ENCODE results near the gene GALNT6. TPM values are rescaled to one million over a fixed set of nuclear protein-coding genes. Genes with fewer than 3 reads are reported as not detected.

GALNT6 gene
- total RNA-seq, 3 donors from 2014 or later, result 10.7 to 20.6 (median 17.9) TPM

DNA sequence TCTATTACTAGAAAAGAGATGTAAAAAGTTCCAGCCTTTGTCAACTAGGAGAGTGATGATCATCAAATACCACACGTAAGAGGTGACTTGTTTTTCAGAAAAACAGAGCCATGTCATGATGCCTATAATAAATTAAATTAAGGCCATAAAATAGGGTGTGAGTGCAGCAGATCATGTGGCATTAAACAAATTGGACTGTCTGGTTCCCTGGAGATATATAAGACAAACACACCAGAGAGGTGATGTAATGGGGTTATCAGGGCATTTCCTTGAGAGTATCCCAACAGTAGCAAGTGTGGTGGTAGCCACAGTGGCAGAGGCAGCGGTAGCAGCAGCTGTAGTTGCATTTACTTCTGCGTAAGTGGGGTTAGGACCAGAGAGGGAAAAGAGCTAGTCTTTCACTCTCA, 14.6 kb upstream of the GALNT6 start:
- intact Hi-C loops (cut with DNase I, micrococcal nuclease), result no loop called here
- Histone ChIP-seq H3K36me3 (ENCODE audit: low read depth) (no peaks in the 10 kb centered on the region), H3K4me1 (ENCODE audit: low read depth) (peaks cover 17% of the 10 kb centered on the region), H3K4me3 (no peak overlapping the region), H3K9me3 (no peaks in the 10 kb centered on the region)
- TF ChIP-seq, protein P1, sequence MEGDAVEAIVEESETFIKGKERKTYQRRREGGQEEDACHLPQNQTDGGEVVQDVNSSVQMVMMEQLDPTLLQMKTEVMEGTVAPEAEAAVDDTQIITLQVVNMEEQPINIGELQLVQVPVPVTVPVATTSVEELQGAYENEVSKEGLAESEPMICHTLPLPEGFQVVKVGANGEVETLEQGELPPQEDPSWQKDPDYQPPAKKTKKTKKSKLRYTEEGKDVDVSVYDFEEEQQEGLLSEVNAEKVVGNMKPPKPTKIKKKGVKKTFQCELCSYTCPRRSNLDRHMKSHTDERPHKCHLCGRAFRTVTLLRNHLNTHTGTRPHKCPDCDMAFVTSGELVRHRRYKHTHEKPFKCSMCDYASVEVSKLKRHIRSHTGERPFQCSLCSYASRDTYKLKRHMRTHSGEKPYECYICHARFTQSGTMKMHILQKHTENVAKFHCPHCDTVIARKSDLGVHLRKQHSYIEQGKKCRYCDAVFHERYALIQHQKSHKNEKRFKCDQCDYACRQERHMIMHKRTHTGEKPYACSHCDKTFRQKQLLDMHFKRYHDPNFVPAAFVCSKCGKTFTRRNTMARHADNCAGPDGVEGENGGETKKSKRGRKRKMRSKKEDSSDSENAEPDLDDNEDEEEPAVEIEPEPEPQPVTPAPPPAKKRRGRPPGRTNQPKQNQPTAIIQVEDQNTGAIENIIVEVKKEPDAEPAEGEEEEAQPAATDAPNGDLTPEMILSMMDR (IDR thresholded peaks at IDR 0.05), result no peak
- ATAC-seq (peak; percentile 90), DNase-seq (no peak)

DNA sequence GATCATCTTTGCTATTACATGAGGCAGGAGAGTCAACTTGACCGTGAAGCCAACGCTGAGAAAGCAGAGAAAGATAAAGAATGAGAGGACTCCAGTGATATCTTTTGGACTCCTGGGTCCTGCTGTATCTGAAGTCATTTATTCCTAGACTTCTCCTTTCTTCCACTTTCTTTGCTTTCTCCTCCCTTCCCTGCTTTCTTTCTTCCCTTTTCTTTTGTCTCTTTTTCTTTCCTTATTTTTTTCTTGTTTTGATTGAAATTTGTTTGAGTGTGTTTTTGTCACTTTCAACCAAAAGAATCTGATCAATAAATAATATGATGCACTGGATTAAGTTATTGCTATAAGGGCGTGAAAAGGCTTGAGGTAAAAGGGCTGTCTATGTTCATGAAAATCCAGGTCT, 13.4 kb upstream of the GALNT6 start:
- intact Hi-C loops (cut with DNase I, micrococcal nuclease), result no loop called here
- peaks cover 25% of the 10 kb centered on the region for H3K4me1 ChIP-seq (ENCODE audit: low read depth)
- ATAC-seq (no peak), DNase-seq (no peak)
- TF ChIP-seq, protein P1 (IDR thresholded peaks at IDR 0.05), result no peak
- no peak overlapping the region for H3K4me3 ChIP-seq
- H3K9me3 ChIP-seq, result no peaks in the 10 kb centered on the region
- H3K36me3 ChIP-seq (ENCODE audit: low read depth), result no peaks in the 10 kb centered on the region

DNA sequence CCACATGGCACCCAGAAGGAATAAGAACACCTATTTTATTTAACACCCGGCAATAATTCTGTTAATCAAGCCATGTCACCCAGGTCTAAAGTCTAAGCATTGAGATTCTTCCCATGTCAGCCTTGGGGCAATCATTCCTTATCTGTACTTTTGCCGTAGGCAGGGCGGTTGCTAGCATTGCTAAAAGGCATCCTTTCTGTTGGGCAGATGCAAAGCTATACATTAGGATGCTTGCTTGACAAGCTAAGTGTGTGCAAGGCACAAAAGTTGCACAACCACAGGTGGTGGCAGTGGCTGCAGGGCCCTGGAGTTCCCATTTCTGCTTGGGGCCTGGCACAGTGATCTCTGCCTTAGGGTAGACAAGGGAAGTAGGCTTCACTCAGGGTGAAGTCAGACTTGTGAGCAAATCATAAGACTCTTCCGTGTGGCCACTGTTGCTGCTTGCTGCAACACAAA, 12.5 kb upstream of the GALNT6 start:
- intact Hi-C loops (cut with DNase I, micrococcal nuclease), result no loop called here
- H3K9me3 ChIP-seq, result no peaks in the 10 kb centered on the region
- DNase-seq (no peak), ATAC-seq (peak; percentile 9)
- TF ChIP-seq, protein P1 (IDR thresholded peaks at IDR 0.05), result no peak
- H3K4me3 ChIP-seq, result no peak overlapping the region
- H3K36me3 ChIP-seq (ENCODE audit: low read depth), result no peaks in the 10 kb centered on the region
- peaks cover 30% of the 10 kb centered on the region for H3K4me1 ChIP-seq (ENCODE audit: low read depth)

DNA sequence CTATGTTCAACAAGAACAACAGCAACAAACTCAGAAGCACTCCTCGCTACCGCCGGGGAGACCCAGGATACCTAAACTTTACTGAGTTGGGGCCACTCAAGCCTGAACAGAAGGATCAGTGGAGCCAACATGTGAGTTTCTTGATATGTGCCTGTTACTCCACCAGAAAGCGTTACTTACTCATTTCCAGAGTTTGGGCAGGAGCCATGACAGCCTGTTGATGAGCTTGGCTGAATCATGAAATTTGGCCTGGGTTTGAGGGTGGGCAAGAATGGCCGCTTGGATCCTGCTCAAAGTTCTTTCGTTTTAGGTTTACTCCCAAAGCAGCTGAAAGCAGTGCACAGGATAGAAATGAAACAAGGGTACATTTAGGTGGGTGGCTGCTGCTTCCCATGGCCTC, 12.0 kb upstream of the GALNT6 start:
- DNase-seq, result no peak
- TF ChIP-seq, protein P1 (IDR thresholded peaks at IDR 0.05), result no peak
- H3K36me3 ChIP-seq (ENCODE audit: low read depth), result no peaks in the 10 kb centered on the region
- no peak overlapping the region for H3K4me3 ChIP-seq
- intact Hi-C loops (cut with DNase I, micrococcal nuclease), result no loop called here
- H3K4me1 ChIP-seq (ENCODE audit: low read depth), result peaks cover 33% of the 10 kb centered on the region
- ATAC-seq, result no peak
- H3K9me3 ChIP-seq, result no peaks in the 10 kb centered on the region

DNA sequence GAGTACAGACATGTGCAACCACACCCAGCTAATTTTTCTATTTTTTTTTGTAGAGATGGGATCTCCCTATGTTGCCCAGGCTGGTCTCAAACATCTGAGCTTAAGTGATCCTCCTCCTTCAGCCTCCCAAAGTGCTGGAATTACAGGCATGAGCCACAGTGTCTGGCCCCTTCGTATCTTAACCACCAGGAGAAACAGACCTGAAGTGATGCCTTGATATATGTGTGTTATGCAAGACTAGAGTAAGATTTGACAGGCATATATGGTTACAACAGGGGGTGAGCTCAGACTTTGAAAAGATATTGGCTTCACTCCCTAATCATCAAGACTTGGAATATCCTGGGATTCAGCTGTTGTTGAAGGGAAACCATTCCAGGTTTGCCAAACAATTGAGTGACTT, 10.7 kb upstream of the GALNT6 start:
- ATAC-seq, result no peak
- no peaks in the 10 kb centered on the region for H3K9me3 ChIP-seq
- no peak for DNase-seq

More for the DNA sequence above, 10.7 kb upstream of the GALNT6 start:
- no peaks in the 10 kb centered on the region for H3K36me3 ChIP-seq (ENCODE audit: low read depth)
- TF ChIP-seq, protein P1 (IDR thresholded peaks at IDR 0.05), result no peak
- H3K4me3 ChIP-seq, result no peak overlapping the region
- intact Hi-C loops (cut with DNase I, micrococcal nuclease), result no loop called here
- H3K4me1 ChIP-seq (ENCODE audit: low read depth), result peaks cover 36% of the 10 kb centered on the region

Measured in mucosa of descending colon (tissue), 3 donors.